Left colon (tissue), 2 donors: ENCODE results near the gene PRKN. TPM values are rescaled to one million over a fixed set of nuclear protein-coding genes. Genes with fewer than 3 reads are reported as not detected.
"Not testable (repeated sequence)": the region's sequence is repeated elsewhere in the genome, so short reads cannot be mapped to it uniquely, and the experiment has no call there.

Experiments
- ATAC-seq: fragments of 200-7000 bp; cut with Tn5 transposase; one replicate; pipeline ENCODE4 v1.9.1; 2020; ENCODE audit warnings: mild to moderate bottlenecking, moderate library complexity
- DNase-seq, 2 donors: peaks; one replicate each; pipeline ENCODE4 v3.0.0-alpha.2; 2020
- intact Hi-C, 2 donors: fragments of 100-400 bp; cut with DNase I in 1 of 2; cut with micrococcal nuclease in 1 of 2; formaldehyde crosslinking; loops; one replicate each; pipeline versions ENCODE4 v1.11.2 to v1.14.0; 2022; cut with DNase I, micrococcal nuclease
- total RNA-seq, 2 donors: library from RNA; stranded (reverse); fragmentation: NEBNext Ultra II Directional; extraction: Animal tissue kit (Norgen Biotek cat#: 25700); gene quantifications; one replicate each; pipeline ENCODE4 v1.2.1, GENCODE V29; 2021
- donor health status: DM: no; HTN: no; CAD: no.
- donor health status: DM: yes; HTN: yes; CAD: no.

Gene PRKN
- total RNA-seq, 2 donors from 2014 or later, result 5.4 to 5.5 TPM

- no peak for DNase-seq
- no peak for ATAC-seq
- intact Hi-C loops, result no loop called here
Observed at GRCh38 chr6:162581988-162582780, 145.4 kb downstream of the PRKN start.

GRCh38 chr6:162580619-162581018 is 146.9 kb downstream of the PRKN start:
- no peak for ATAC-seq
- DNase-seq, result no peak
- intact Hi-C loops, result no loop called here

GRCh38 chr6:162576016-162576415 is 151.6 kb downstream of the PRKN start:
- intact Hi-C loops, result no loop called here
- ATAC-seq (no peak), DNase-seq (no peak)

DNA sequence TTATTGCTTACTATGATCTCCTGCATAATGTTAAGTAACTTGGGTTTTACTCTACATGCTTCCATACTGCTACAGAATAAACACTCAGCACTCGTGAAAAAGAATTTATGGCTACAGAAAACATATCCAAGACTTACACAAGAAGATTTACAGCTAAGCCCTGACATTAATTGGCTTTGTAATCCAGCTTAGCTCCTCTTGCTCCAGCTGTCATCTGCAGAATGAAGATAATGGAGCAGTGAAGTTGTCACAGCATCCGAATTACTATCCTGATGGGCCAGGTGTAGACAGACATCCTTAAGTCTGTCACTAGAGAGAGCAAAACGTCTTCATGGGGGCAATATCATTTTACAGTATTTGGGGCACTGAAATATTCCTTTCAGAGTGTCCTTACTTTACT is 155.3 kb downstream of the PRKN start:
- ATAC-seq (no peak), DNase-seq (no peak)
- intact Hi-C loops, result no loop called here

DNA sequence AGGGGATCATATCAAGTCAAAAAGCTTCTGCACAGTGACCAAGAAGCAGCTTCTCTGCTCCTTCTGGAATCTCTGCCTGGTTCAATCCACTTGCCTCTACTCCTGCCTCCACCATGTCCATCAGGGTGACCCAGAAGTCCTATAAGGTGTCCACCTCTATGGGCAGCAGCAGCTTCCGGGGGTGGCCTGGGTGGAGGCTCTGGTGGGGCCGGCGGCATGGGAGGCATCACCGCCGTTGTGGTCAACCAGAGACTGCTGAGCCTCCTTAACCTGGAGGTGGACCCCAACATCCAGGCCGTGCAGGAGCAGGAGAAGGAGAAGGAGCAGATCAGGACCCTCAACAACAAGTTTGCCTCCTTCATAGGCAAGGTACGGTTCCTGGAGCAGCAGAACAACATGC is 159.3 kb downstream of the PRKN start:
- intact Hi-C loops, result no loop called here

DNA sequence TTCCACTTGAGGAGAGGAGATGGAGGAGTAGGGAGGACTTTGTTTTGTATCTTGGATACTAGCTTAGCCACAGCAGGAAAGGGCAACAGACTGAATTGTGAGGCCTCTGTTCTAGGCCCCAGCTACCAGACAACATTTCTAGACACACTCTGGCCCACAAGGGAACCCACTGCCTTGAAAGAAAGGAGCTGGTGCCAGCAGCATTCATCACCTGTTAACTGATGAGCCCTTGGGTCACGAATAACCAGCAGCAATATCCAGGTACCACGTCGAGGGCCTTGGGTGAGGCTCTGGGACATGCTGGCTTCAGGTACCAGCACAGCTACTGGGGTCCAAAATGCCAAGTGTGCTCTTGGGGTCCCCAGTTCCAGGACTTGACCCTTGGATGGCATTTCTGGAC is 165.5 kb downstream of the PRKN start:
- intact Hi-C loops, result no loop called here
- no peak for DNase-seq
- no peak for ATAC-seq

More for the DNA sequence above, 159.3 kb downstream of the PRKN start:
- DNase-seq (no peak), ATAC-seq (no peak)

DNA sequence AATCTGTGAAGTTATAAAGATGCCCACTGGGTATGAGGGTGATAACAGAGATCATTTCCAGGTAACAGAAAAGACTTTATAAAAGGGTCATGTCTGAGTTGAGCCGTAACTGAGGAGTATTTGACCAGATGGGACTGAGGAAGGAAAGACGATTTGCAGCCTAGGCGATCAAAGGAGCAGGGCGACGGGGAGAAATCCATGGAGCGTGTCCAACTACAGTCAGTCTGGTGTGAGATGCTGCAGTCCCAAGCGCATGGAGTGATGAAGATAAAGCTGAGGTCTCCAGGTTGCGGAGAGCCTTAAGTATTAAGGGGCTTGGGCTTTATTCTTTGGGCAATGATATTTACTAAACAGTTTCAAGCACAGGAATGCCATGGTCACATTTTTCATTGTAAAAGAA is 166.7 kb downstream of the PRKN start:
- intact Hi-C loops, result no loop called here
- ATAC-seq (no peak), DNase-seq (no peak)

GRCh38 chr6:162554531-162554930 is 173.0 kb downstream of the PRKN start:
- intact Hi-C loops, result no loop called here
- ATAC-seq (no peak), DNase-seq (no peak)

DNA sequence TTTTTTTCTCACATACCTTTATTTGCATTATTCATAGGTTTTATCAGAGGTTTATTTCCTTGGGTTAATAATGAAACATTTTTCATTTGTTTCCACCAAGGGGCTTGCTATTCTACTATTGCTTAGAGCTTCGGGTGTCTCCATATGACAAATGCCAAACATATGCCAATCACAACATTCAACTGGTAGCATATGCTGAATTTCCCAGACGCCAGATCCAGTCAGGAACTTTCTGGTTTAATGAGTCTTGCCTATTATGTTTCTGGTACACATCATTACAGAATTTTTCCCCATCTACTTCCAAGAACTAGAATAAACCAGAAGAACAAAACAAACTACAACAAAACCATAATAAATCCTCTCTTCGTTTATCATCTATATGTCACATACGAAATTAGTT is 180.7 kb downstream of the PRKN start:
- no peak for ATAC-seq
- DNase-seq, result no peak
- intact Hi-C loops, result no loop called here

DNA sequence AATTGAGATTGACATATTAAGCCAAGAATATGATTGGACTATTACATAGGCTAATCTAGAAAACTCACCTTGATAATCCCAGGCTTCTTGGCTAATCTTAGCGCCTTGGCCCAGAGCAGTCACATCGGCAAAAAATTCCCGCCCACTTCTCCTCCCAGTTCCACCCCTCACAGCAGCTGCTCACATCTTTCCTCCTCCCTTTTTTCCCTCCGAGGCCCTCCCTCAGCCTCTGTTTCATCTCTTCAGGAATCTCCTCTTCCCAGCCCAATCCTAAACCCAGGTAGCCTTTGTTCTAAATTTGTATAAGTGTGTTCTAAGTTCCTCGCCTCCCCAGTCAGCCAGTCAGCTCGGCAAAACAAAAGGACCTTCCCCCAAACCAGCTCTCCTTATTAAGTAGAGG is 184.3 kb downstream of the PRKN start:
- DNase-seq (no peak), ATAC-seq (no peak)
- intact Hi-C loops, result no loop called here

DNA sequence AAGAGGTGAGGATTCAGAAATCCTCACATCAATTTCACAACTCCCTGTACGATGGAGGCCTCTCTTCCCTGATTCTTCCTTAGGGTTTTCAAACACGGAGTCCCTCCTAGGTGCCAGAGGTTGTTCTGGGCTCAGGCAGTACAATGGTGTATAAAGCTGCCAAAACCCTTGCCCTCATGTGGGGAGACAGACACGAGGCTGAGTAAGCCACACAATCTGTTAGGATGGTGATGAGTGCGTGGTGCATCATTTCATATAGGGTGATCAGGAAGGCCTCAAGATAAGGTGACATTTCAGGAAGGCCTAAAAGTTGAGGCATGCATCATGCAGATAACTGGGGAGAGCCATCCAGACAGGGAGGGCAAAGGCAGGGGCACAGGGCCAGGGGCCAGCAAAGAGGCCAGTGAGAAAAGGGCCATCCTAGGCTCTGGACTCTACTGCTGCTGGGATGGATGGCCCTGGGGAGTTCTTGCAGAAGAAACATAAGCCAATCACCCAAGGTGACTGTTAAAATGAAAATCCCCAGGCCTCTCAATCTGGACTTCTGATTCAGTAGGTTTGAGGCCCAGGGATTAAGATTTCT is 186.5 kb downstream of the PRKN start:
- no peak for DNase-seq
- no peak for ATAC-seq
- intact Hi-C loops, result no loop called here

DNA sequence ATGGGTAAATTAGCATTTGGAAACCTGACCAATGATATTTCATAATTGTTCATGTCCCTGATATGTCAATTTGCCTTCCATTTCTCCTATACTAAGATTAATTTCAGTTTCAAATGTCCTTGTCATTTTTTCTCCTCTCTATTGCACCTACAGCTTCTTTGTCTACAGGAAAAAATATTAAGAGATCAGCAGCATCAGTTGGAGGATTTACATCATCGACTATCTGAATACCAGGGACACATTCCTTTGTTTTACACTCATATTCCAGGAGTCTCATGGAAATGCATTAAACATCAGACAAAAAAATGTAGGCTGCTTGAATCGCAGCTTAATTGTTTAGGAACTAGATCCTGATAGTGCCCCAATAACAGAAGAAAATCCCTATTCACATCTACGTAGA is 188.2 kb downstream of the PRKN start:
- no peak for DNase-seq
- intact Hi-C loops, result no loop called here
- no peak for ATAC-seq

- ATAC-seq (peak; percentile 41), DNase-seq (peak in 1 of 2 donors; percentile 27)
- intact Hi-C loops, result no loop called here
Observed at GRCh38 chr6:162538643-162539064, 188.9 kb downstream of the PRKN start.

- ATAC-seq (peak; percentile 91), DNase-seq (peak; percentile 61 to 69)
- intact Hi-C loops, result no loop called here
Observed at GRCh38 chr6:162533009-162533400, 194.6 kb downstream of the PRKN start.

GRCh38 chr6:162532283-162533008 is 195.1 kb downstream of the PRKN start:
- ATAC-seq, result peak; percentile 54
- DNase-seq, result no peak
- intact Hi-C loops, result no loop called here

DNA sequence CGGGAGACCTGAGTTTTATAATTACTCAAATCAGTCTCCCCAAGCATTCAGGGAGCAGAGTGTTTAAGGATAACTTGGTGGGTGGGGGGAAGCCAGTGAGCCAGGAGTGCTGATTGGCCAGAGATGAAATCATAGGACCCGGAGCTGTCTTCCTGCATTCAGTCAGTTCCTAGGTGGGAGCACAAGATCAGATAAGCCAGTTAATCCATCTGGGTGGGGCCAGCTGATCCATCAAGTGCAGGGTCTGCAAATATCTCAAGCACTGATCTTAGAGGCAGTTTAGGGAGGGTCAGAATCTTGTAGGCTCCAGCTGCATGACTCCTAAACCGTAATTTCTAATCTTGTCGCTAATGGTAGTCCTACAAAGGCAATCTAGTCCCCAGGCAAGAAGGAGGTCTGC is 196.2 kb downstream of the PRKN start:
- ATAC-seq, DNase-seq, intact Hi-C loops: not testable (repeated sequence)

DNA sequence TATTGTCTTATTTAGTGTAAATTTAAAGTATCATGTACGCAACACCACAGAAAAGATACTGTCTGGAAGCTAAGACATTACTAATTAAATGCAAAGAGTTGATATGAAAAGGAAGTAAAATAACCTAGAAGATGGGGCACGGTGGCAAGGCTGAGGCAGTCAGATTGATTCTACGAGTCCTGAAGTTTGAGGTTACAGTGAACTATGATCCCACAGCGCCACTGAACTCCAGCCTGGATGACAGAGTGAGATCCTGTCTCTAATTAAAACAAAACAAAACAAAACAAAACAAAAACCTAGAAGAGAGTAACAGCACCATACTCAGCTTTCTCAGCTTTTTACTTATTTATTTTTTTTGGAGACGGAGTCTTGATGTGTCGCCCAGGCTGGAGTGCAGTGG is 199.0 kb downstream of the PRKN start:
- intact Hi-C loops, result no loop called here
- no peak for ATAC-seq
- DNase-seq, result no peak

DNA sequence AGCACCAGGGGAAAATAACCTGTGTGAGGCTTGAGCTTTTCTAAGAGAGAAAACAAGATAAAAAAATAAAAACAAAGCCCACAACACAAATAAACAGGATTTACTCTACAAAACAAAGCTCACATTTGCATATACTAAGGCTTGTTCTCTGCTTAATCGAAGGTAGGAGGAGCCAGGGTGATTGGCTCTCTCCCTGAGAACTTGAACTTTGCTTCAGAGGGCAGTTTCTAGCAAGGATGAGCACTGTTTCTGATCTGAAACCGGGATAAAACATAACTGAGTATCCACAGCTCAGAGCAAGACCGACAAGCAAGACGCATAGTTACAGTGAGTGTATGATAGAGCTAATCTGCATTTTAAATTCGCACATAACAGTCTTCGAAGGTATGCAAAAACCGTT is 200.6 kb downstream of the PRKN start:
- DNase-seq (no peak), ATAC-seq (peak; percentile 43)
- intact Hi-C loops, result no loop called here

DNA sequence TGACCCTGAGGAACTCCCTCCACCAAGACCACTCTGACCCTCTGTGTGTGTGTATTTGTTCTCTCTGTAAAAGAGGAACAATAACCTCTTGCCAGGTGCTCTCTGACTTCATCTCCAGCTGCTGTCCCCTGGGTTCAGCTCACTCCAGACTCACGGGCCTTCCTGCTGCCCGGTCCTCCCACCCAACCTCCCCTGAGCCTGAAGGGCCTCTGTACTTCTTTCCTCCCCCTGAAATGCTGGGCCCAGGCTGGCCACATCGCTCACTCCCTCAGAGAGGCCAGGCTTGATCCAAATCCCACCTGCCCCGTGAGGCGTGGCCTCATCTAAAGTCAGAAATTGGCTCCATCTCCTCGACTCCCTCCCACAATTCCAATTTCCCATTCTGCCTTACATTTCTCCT is 202.4 kb downstream of the PRKN start:
- DNase-seq (no peak), ATAC-seq (no peak)
- intact Hi-C loops, result no loop called here

- intact Hi-C loops, result no loop called here
- no peak for DNase-seq
- no peak for ATAC-seq
Observed at GRCh38 chr6:162512744-162513143, 214.8 kb downstream of the PRKN start.
